Measurements from ENCODE around the gene DNAJA3. TPM values are rescaled to one million over a fixed set of nuclear protein-coding genes. Genes with fewer than 3 reads are reported as not detected.
A peak's percentile ranks its signal among the peaks of the same experiment; 100 is the strongest.

Gene DNAJA3
- total RNA-seq, 2 donors from 2014 or later: 43.6 to 56.7 TPM

DNA sequence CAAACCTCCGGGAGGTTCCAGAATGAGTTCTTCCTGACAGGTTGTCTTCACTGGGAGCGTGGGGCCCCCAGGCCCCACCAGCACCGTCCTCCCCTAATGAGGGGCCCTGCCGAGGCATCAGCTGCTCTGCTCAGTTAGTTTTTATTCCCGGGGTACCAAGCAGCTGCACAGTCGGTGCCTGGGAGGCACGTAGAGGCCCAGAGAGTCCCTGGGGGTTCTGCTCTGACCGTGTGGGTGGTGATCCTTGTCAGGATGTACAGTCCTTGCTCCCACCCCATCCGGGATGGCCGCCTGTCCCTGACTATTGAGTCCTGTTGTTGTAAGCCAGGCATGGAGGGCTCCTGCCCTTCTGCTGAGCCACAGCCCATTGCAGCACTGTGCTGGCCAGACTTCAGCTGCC lies 30.3 kb downstream of the DNAJA3 start:
- no peak for DNase-seq
- intact Hi-C loops (cut with DNase I, micrococcal nuclease): no loop called here
- no peak for ATAC-seq

DNA sequence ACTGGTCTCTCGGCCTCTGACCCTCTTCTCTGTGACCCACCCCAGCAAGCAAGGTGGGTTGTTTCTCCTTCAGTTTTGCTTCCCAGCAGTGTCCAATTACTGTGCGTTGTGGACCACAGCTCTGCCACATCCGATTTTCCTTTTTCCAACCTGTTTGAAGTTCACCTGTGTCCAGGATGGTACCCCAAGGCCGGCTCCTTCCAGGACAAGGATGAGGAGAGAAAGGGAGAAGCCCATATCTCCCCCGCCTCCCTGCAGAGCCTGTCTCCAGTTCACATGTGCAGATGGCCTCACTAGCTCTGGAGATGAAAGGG lies 35.2 kb downstream of the DNAJA3 start:
- intact Hi-C loops (cut with DNase I, micrococcal nuclease): no loop called here
- DNase-seq (no peak), ATAC-seq (no peak)

DNA sequence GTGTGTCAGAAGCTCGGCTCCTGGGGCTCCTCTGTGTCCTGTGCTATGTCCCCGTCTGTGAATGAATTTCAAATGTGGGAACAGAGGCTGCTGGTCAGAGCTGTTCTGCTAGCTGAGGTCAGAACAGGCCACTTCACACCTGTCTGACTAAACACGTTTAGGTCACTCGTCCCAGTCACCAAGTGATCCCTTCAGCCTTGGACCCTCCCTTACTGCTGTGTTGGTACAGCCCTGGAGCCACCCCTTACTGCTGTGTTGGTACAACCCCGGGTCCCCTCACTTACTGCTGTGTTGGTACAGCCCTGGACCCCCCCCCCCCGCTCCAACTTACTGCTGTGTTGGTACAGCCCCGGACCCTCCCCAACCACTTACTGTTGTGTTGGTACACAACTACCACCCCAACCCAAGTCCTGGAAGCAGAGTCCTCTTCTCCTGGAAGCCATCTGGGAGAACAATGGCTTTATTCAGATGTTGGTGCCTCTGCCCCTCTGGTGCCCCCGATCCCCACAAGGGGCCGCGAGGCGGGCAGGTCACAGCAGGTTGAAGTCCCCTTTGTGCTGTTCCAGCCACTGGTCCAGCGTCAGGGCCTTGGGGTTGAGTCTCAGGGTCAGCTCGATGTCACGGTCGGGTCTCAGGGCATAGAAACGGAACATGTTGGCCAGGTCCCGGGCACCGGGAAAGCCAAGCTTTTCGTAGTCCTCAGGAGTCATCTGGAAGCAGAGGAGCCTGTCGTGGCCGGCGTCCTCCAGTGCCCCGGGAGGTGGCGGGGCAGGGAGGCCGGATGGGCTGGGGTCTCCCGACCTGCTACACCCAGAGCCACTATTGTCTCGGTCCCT lies 35.8 kb downstream of the DNAJA3 start:
- intact Hi-C loops (cut with DNase I, micrococcal nuclease): no loop called here
- ATAC-seq: peak; percentile 17
- no peak for DNase-seq

DNA sequence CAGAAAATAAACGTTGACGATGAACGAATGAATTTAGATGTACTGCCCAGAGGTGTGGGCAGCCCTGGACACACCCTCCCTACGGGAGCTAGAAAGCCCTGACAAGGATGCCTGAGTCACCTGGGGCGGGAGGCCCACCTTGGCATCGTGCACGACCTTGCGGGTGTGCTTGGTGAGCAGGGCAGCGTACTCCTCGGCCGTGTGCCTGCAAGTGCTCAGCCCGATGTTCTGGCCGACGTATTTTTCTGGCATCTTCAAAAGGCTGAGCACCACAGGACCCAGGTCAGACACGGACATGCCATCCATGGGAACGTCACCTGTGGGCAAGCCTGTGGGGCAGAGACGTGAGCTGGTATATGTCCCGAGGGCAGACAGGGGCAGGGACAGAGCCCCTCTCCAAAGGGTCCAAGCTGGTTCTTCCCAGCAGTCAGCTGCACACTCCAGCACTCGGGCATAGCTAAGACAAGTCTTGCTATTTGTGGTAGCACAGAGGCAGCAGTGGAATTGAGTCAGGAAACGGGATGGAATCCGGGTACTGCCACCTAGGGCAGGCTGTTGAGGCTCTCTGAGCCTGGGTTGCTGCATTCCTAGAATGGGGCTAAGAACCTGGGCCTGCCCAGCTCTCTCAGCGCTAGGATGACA lies 38.0 kb downstream of the DNAJA3 start:
- intact Hi-C loops (cut with DNase I, micrococcal nuclease): no loop called here
- ATAC-seq (no peak), DNase-seq (no peak)

DNA sequence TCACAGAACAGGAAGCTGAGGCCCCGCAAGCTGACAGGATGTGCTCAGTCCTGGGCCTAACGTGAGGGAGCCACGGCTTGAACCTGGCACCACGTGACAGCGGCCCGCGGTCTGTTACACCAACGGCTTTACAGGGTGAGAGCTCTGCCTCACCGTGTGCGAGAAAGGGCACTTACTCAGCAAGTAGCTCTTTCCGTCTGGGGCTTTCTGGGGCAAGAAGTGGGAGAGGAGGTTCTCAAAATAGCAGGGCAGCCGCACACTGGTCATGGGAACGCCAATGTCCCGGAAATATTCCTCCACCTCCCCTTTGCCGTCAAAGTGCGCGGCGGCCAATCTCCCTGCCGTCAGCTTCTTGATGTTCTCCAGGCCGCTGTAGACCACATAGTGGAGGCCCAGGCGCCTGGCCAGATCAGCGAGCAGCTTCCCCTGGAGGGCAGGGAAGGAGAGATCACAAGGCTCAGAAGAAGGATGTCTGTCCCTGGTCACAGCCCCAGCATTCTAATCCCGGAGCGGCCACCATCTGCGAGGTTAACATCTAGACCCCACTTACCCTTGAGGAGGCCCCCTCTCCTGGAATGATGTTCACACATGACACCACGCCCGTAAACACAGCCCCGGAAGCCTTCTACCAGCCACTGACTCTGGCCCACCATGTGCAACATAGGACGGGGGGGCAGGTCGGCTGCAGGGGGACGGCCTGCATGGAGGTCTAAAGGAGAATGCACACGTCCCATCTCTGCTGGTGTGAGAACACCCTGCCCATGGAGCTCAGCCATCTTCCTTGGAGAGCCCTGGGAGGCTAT lies 40.5 kb downstream of the DNAJA3 start:
- peak; percentile 38 for ATAC-seq
- intact Hi-C loops (cut with DNase I, micrococcal nuclease): no loop called here
- no peak for DNase-seq

DNA sequence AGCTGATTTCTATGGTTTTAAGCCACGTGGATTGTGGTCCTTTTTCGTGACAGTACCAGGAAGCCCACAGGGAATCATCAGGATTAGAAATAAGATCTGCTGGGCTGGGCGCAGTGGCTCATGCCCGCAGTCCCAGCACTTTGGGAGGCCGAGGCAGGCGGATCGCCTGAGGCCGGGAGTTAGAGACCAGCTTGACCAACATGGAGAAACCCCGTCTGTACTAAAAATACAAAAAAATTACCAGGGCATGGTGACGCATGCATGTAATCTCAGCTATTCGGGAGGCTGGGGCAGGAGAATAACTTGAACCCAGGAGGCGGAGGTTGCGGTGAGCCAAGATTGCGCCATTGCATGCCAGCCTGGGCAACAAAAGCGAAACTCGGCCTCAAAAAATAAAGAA lies 42.2 kb downstream of the DNAJA3 start:
- DNase-seq (no peak), ATAC-seq (no peak)
- intact Hi-C loops (cut with DNase I, micrococcal nuclease): no loop called here

DNA sequence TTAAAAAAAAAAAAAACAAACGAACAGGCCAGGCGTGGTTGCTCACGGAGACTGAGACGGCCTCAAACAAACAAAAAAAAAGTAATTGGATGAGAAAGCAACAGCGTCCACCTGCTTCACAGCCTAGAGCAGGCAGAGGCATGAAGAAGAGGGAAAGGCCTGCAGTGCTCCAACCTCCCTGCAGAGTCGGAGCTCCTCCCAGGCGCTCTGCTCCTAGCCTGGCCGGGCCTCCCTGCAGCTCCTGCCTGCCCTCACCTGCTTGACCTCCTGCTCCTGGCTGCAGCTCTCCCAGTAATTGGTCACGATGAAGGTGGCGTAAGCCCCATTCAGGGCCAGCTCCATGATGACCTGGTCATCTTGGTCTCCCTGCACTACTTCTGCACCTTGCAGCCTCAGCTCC lies 43.3 kb downstream of the DNAJA3 start:
- ATAC-seq (no peak), DNase-seq (no peak)
- intact Hi-C loops (cut with DNase I, micrococcal nuclease): no loop called here

DNA sequence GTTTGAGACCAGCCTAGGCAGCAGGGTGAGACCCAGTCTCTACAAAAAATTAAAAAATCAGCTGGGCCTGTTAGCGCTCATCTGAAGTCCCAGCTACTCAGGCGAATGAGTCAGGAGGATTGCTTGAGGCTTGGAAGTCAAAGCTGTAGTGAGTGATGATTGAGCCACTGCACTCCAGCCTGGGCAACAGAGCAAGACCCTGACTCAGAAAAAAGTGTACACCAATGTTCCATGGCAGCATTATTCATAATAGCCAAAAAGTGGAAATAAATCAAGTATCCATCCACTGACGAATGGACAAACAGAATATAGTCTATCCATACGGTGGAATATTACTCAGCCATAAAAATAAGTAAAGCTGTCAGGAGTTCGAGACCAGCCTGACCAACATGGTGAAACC lies 46.2 kb downstream of the DNAJA3 start:
- ATAC-seq: no peak
- intact Hi-C loops (cut with DNase I, micrococcal nuclease): no loop called here
- no peak for DNase-seq

DNA sequence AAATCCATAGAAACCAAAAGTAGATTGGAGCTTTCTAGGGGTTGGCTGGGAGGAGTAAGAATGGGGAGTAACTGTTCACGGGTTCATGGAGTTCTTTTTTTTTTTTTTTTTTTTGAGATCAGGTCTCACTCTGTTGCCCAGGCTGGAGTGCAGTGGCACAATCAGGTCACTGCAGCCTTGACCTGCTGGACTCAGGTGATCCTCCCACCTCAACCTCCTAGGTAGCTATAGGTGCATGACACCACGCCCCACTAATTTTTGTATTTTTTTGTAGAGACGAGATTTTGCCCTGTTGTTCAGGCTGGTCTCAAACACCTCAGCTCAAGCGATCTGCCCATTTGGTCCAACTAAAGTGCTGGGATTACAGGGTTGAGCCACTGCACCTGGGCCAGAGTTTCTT lies 47.2 kb downstream of the DNAJA3 start:
- intact Hi-C loops (cut with DNase I, micrococcal nuclease): no loop called here
- DNase-seq (no peak), ATAC-seq (no peak)

DNA sequence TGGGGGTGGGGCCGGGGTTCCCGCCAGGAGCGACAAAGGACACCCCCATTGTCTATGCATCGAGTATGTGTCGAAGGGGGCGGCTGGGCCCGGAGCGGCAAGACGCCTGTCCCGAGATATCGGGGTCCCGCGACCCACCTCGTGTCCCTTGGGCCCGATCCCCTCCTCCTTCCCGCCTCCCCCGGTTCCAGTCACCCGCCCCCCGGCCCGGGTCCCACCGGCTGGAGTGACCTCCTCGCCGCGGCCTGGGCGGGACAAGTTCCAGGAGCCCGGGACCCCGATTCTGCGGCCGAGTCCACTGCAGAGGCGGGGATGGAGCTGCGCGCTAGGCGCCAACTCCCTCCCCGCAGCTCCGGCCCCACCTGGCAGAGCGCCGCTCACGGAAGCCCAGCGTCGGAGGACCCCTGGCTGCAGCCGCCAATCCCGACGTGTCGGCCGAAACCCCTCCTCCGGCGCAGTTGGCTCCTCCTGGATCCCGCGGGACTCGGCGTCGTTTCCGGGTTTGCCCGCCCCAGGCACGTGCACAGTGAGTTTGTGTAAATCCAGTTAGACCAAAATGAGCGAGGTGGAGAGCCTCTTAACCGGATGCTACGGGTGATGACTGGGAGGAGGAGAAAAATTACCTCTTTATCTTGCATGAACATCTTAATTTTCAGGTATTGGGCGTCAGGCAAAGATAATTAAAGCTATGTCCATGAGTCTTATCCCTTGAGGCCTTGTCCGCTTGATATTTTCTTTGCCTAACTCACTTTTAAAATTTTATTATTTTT lies 48.7 kb downstream of the DNAJA3 start, which contains the start of gene NMRAL1:
TSS of gene NMRAL1 (minus strand) at position 434 of the 770 bp plus-strand sequence. CDS start 493 bp downstream, outside the sequence.
- peak; percentile 92 to 94 for DNase-seq
- intact Hi-C loops (cut with DNase I, micrococcal nuclease): no loop called here
- ATAC-seq: peak; percentile 62

DNA sequence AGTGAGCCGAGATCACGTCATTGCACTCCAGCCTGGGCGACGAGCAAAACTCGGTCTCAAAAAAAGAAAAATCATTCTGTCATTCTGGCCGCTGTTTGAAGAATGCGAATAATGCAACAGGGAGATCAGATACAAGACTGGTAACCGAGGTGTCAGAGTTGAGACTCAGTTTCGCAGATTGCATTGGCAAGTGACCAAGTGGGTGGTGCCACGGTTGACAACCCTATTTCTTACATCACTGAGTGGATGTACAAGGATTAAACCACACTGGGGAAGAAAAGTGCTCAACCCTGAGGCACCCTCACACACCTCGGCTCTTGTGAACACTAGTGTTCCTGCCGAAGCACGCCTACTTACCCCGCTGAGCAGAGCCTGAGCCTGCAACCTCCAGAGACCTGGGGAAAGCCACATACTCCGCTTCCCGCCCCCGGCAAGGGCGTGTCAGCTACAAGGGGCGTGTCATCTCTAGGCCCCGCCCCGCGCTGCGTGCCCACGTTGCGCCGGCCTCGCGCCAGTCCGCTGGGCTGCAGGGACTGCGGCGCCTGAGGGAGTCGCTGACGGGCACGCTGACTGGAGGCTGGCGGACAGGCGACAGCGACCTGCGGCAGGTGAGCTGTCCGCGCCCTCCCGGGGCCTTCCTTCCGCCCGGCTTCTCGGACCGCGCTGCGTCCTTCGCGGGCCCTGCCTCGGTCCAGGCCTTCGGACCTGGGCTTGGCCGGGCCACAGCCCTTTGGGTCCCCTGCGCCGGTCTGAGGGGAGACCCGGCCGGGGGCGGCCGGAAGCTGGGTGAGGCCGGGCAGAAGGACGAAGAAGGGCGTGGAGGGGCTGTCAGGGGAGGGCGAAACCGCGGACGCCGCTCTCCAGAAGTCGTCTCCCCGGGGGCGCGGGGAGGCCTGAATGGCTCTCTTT lies 50.5 kb downstream of the DNAJA3 start, which contains the start of gene HMOX2:
TSS of gene HMOX2 (plus strand) at position 519 of the 909 bp plus-strand sequence. CDS start 29,127 bp downstream, outside the sequence.
- intact Hi-C loops (cut with DNase I, micrococcal nuclease): no loop called here
- peak; percentile 91 to 95 for DNase-seq
- peak; percentile 90 for ATAC-seq

DNA sequence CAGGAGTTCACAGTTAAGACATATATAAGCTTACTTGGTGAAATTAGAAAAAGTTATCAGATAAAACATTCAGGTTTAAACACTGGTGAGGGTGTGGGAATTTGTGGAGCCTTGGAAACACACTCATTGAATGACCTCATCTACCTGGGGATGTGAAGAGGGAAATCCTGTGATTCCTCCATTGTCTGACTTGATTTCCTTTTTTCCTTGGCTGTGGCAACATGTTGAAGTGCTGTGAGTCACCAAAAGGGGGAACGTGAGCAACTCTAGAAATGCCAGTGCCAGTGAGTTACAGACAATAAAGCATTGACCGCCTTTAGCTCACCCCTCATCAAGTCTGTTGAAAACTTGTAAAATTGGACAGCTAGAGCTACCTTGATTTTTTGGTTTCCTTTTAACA lies 52.3 kb downstream of the DNAJA3 start:
- ATAC-seq (no peak), DNase-seq (no peak)
- intact Hi-C loops (cut with DNase I, micrococcal nuclease): no loop called here

DNA sequence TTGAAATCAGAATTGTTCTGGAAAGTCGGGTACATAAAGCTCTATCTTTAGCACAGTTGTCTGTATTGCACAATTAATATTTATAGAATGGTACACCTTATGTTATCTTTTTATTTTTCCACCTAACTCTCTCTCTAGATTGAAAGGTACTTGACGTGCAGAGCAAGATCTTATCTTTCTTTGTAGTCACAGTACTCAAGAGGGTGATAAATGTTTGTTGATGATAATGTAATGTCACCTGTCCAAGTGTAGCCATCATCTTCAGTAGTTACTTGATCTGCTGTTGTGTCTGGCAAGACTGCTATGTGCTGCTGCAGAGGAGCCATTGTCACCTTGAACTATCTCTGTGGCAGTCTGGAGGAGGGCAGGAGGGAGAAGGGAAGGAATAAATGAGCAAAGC lies 55.9 kb downstream of the DNAJA3 start:
- intact Hi-C loops (cut with DNase I, micrococcal nuclease): no loop called here
- DNase-seq (no peak), ATAC-seq (no peak)

DNA sequence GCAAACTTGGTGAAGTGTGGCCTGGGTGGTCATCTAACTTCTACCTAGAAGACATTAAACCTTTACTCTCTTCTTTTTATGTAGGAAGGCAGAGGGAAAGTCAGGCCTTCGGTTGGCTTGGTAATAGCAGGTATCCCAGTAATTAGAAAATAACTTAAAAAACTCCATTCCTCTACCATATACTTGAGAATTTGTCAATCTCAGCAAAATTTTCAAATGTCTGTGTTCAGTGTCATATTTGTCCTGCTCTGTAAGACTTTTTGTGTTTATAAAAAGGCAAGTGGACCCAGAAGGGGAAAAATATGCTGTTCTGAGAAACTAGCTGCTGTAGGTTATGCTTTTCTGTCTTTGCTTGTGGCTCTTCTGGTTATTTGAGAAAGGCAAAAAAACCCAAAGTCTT lies 56.3 kb downstream of the DNAJA3 start:
- intact Hi-C loops (cut with DNase I, micrococcal nuclease): no loop called here
- DNase-seq (no peak), ATAC-seq (no peak)

DNA sequence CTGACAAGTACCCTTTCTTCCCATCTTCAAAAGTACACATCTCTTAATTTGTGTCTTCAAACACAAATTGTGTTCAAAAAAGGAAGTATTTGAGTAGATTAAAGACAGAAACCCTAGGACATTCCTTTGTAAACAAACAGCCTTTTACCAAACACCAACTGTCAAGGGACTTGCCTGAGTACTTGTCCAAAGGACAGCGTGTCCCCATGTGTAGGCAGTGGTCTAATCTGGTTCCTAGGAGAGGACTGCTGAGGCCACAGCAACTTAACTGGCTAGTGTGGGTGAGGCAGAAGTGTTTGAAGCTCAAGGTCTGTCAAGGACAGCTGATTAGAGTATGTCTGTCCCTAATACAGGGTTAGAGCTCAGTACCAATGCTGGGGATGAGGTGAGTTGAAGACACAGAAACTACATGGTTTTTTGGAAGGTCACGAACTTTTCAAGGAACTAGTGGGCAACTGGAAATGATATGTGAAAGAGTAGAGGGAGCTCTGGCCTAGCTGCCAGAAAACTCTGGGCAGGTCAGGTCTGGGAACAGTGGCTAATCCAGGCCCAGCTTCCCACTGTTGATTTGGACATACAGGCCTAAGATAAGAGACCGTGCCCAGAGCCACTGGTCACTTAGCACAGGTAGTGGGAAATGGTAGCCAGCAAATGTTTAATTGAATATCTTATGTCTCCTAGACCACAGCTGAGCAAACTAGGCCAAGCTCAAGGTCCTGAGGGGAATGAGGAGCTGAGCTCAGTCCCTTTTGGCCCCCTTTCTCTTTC lies 60.6 kb downstream of the DNAJA3 start:
- ATAC-seq (no peak), DNase-seq (no peak)
- intact Hi-C loops (cut with DNase I, micrococcal nuclease): no loop called here

DNA sequence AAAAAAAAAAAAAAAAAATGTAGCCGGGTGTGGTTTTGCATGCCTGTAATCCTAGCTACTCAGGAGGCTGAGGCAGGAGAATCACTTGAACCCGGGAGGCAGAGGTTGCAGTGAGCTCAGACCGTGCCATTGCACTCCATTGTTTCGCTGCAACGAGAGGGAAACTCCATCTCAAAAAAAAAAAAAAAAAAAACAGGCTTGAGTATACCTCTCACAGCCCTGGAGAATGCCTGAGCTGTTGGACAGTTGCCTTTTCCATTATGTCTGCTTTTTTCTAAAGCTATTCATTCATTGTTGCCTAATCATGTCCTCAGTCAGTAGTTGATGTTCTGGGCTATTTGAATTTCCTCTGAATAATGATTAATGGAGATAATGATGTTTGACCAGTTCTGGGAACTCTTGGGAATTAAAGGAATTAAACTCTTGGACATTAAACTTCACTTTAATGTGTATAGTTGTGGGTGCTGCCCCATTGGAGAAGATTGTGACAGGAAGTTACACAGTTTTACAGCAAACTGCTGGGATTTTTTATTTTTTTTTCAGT lies 62.4 kb downstream of the DNAJA3 start:
- DNase-seq: no peak
- no peak for ATAC-seq
- intact Hi-C loops (cut with DNase I, micrococcal nuclease): no loop called here

DNA sequence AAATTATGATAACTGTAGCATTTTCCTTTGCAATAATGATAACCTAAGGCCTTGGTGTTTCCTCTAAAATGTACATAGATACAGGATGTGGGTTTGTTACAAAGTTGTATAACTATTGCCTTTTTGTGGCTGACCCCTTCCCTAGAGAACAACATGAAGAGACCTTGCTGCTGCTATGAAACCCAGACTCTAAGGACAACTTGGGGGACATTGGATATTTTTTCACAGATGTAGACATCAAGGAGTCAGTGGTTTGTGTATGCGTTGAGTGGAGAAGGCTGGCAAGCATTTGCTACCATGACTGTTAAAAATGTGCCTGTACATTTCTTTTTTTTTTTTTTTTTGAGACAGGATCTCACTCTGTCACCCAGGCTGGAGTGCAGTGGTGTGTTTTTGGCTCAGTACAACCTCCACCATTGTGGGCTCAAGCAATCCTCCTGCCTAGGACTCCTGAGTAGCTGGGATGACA lies 62.9 kb downstream of the DNAJA3 start:
- DNase-seq (no peak), ATAC-seq (no peak)
- intact Hi-C loops (cut with DNase I, micrococcal nuclease): no loop called here
